Stomach (tissue), 9 donors: ENCODE measurements around the gene TOR4A. TPM values are rescaled to one million over a fixed set of nuclear protein-coding genes. Genes with fewer than 3 reads are reported as not detected.
A peak's percentile ranks its signal among the peaks of the same experiment; 100 is the strongest.

Experiments used
- DNase-seq, 2 donors: peaks; one replicate each; pipeline versions ENCODE4 v3.0.0 to v3.0.0-alpha.2; 2013 to 2019
- H3K27ac ChIP-seq, 5 donors: fragments of 200-600 bp in 4 of 5; sonication (generic) in 4 of 5; one replicate each; pipeline ENCODE4 v1.5.1; 2013 to 2019; ENCODE audit warnings: mild to moderate bottlenecking in 1 of 5, moderate library complexity in 1 of 5
- H3K27me3 ChIP-seq, 3 donors: fragments of 200-600 bp; sonication (generic); one replicate each; pipeline ENCODE4 v1.5.1; 2017 to 2019; ENCODE audit warnings: mixed run types in 1 of 3
- H3K36me3 ChIP-seq, 4 donors: fragments of 200-600 bp; sonication (generic); 1 replicate in 3 of 4; 2 replicates in 1 of 4; pipeline ENCODE4 v1.5.1; 2016 to 2019
- H3K4me1 ChIP-seq, 4 donors: fragments of 200-600 bp; sonication (generic); one replicate each; pipeline ENCODE4 v1.5.1; 2016 to 2019
- H3K4me3 ChIP-seq, 4 donors: fragments of 200-600 bp; sonication (generic) in 3 of 4; one replicate each; pipeline ENCODE4 v1.5.1; 2016 to 2019; ENCODE audit warnings: mild to moderate bottlenecking in 1 of 4
- H3K9me3 ChIP-seq, 4 donors: fragments of 200-600 bp; sonication (generic); one replicate each; pipeline ENCODE4 v1.5.1; 2016 to 2019
- CTCF ChIP-seq, 7 experiments: fragments of 450-650 bp in 4 of 7; fragments of 200-600 bp in 3 of 7; sonication (generic) in 3 of 7; IDR thresholded peaks; one replicate each; pipeline ENCODE4 v1.5.1; 2016 to 2019; ENCODE audit warnings: antibody characterized with exemption in 7 of 7, control low read depth in 2 of 7, mild to moderate bottlenecking in 1 of 7
- EP300 ChIP-seq: sonication (generic); formaldehyde crosslinking; IDR thresholded peaks from one replicate; pipeline ENCODE4 v1.6.1; 2017; ENCODE audit warnings: antibody characterized with exemption
- POLR2A ChIP-seq, 4 donors: fragments of 450-650 bp; IDR thresholded peaks; one replicate each; pipeline ENCODE4 v1.6.1; 2016; ENCODE audit warnings: antibody characterized with exemption in 4 of 4, control low read depth in 2 of 4, mild to moderate bottlenecking in 1 of 4, moderate library complexity in 1 of 4
- POLR2AphosphoS5 ChIP-seq, 3 donors: sonication (generic); formaldehyde crosslinking; IDR thresholded peaks; one replicate each; pipeline ENCODE4 v1.6.1; 2016; ENCODE audit warnings: antibody characterized with exemption in 3 of 3
- WGBS, 5 donors: extraction: QIAGEN DNeasy Blood & Tissue Kit in 3 of 5; methylation state at CpG; one replicate each; pipeline versions ENCODE4 v1.1.5 to v1.1.7; 2013 to 2018; 5-methylcytosine and 5-hydroxymethylcytosine counted together
- intact Hi-C: fragments of 100-400 bp; cut with DNase I; formaldehyde crosslinking; loops from one replicate; pipeline ENCODE4 v1.15.1; 2023; ENCODE audit warnings: low total_unique reads
- polyA plus RNA-seq, 3 donors: library from polyadenylated mRNA; stranded (reverse); fragments of 200-250 nt; gene quantifications; one replicate each; pipeline ENCODE4 v1.2.3, GENCODE V29; 2013
- total RNA-seq, 5 donors: library from RNA; depleted of rRNA; stranded (reverse); fragments of >200 nt; gene quantifications; one replicate each; pipeline versions ENCODE4 v1.1.0 to v1.2.3, GENCODE V29; 2014 to 2016
- donor health status: healthy with polysubstance abuse.
- donor health status: Bipolar disorder and iron deficiency.
- donor health status: healthy.

The TOR4A gene
- total and polyA plus RNA-seq, 8 donors: 5.9 to 180 (median 10.2) TPM

DNA sequence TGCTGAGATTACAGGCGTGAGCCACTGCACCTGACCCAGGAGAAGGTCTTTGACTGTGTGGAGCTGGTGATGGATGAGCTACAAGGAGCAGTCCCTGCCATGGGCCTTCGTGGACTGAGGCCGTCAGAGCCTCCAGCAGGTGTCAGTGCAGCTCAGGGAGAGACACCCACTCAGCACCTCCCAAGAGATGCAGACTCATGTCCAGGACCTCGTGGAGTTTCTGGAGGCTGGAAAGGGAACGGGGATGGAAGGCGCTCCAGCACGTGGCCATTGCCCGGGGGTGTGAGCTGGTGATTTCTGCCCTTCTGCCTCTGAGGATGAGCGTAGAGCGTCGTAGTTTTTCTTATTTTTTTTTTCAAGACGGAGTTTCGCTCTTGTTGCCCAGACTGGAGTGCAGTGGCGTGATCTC, 9.5 kb downstream of the TOR4A start:
- peak; percentile 82 to 90 for DNase-seq
- peaks cover 0 to 4% (median 0%) of the 10 kb centered on the region in 4 donors for H3K4me1 ChIP-seq
- no peaks in the 10 kb centered on the region for H3K9me3 ChIP-seq
- 32 to 52% (median 46%) methylated on average over 12 to 14 of the region's 14 CpGs for WGBS, 5 donors
- no peak overlapping the region for H3K27ac ChIP-seq
- peaks cover 0 to 23% (median 16%) of the 10 kb centered on the region in 4 donors for H3K36me3 ChIP-seq
- peaks cover 0 to 11% (median 0%) of the 10 kb centered on the region in 3 donors for H3K27me3 ChIP-seq
- peak in 5 of 7 experiments; percentile 21 to 79 (median 56) for TF ChIP-seq CTCF (IDR thresholded peaks at IDR 0.05)
- TF ChIP-seq POLR2AphosphoS5 (IDR thresholded peaks at IDR 0.05): peak in 1 of 3 donors; percentile 78
- no peak for TF ChIP-seq POLR2A (IDR thresholded peaks at IDR 0.05)
- no peak for TF ChIP-seq EP300
- intact Hi-C loops: no loop called here
- H3K4me3 ChIP-seq: no peak overlapping the region

DNA sequence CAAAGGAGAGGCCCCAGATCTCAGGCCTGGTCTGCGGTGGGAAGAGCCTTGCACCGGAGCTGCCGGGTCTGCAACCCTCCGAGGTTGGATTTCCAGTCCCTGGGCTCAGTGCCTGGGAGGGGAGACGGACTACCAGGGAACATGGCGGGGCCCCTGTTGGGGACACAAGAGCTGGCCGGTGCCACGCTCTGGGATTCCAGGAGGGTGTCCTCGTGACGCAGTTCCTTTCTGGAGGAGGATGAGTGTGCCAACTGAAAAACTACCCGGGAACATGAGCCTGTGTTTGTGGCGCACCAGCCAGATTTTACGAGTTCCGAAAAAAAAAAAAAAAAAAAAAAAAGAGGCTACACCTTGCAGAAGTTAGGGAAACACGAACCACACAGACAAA, 15.6 kb downstream of the TOR4A start:
- Histone ChIP-seq H3K27me3 (peaks cover 1 to 58% (median 25%) of the 10 kb centered on the region in 3 donors), H3K4me3 (no peak overlapping the region), H3K4me1 (peaks cover 30 to 42% (median 38%) of the 10 kb centered on the region in 4 donors), H3K9me3 (no peaks in the 10 kb centered on the region), H3K36me3 (no peaks in the 10 kb centered on the region), H3K27ac (peak overlapping the region; percentile 85 to 98 (median 90))
- peak in 1 of 2 donors; percentile 57 for DNase-seq
- intact Hi-C loops: no loop called here
- 28 to 59% (median 33%) methylated on average over 15 of the region's 15 CpGs for WGBS, 5 donors
- TF ChIP-seq CTCF (IDR thresholded peaks at IDR 0.05): no peak
- no peak for TF ChIP-seq EP300
- TF ChIP-seq POLR2A (IDR thresholded peaks at IDR 0.05): no peak
- no peak for TF ChIP-seq POLR2AphosphoS5 (IDR thresholded peaks at IDR 0.05)

DNA sequence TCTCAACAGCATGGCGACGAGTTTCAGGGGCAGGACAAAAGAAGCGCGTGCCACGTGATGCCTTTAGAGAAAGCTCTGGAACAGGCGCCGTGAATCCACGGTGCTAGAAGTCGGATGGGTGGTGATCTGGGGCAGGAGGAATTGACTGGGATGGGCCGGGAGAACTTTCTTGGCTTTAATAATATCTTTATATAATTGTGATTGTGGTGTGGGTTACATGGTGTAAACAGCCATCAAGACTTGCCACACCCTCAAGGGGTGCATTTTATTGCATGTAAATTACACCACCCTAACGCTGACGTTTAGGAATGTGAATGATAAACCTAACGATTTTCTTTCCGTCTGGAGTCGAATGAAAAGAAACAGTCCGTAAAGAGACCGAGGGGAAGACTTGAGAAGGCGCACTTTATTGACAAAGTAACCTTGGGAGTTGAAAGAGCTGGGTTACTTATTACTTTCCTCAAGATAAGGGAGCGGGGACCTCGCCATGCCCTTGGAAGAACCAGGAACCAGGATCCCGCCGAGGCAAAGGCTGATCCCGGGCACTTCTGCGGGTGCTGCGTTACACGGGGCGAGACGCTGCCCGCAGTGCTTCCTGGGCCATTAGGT, 16.1 kb downstream of the TOR4A start:
- peaks cover 35 to 47% (median 42%) of the 10 kb centered on the region in 4 donors for H3K4me1 ChIP-seq
- peak; percentile 91 to 94 for DNase-seq
- no peaks in the 10 kb centered on the region for H3K36me3 ChIP-seq
- 30 to 56% (median 34%) methylated on average over 29 of the region's 29 CpGs for WGBS, 5 donors
- peak overlapping the region; percentile 85 to 98 (median 90) for H3K27ac ChIP-seq
- H3K27me3 ChIP-seq: peaks cover 6 to 63% (median 30%) of the 10 kb centered on the region in 3 donors
- intact Hi-C loops: no loop called here
- no peak overlapping the region for H3K4me3 ChIP-seq
- H3K9me3 ChIP-seq: no peaks in the 10 kb centered on the region
- TF ChIP-seq CTCF (IDR thresholded peaks at IDR 0.05) (no peak), POLR2AphosphoS5 (IDR thresholded peaks at IDR 0.05) (peak in 2 of 3 donors; percentile 69 to 80), EP300 (no peak), POLR2A (IDR thresholded peaks at IDR 0.05) (no peak)

- Histone ChIP-seq H3K36me3 (no peaks in the 10 kb centered on the region), H3K4me1 (peaks cover 41 to 53% (median 45%) of the 10 kb centered on the region in 4 donors), H3K27ac (peak overlapping the region; percentile 85 to 98 (median 90)), H3K27me3 (peaks cover 7 to 69% (median 35%) of the 10 kb centered on the region in 3 donors), H3K9me3 (no peaks in the 10 kb centered on the region), H3K4me3 (peak overlapping the region in 1 of 4 donors; percentile 47)
- TF ChIP-seq POLR2AphosphoS5 (IDR thresholded peaks at IDR 0.05) (peak in 1 of 3 donors; percentile 67), POLR2A (IDR thresholded peaks at IDR 0.05) (no peak)
- peak; percentile 90 to 94 for DNase-seq
- 16 to 34% (median 26%) methylated on average over 11 of the region's 11 CpGs for WGBS, 5 donors
- intact Hi-C loops: no loop called here
Measured at GRCh38 chr9:137294091-137294680, 16.7 kb downstream of the TOR4A start.
